ENCODE measurements around the gene AFTPH. TPM values are rescaled to one million over a fixed set of nuclear protein-coding genes. Genes with fewer than 3 reads are reported as not detected.

AFTPH gene
- total and polyA plus RNA-seq, 9 of the 15 experiments (the other 6 are each of a cell fraction or from before 2014, with no cell fraction given): 8.0 to 26.2 (median 13.8) TPM

GRCh38 chr2:64602436-64602835 lies 78.3 kb downstream of the AFTPH start:
- no peaks in the 10 kb centered on the region for H3K36me3 ChIP-seq (ENCODE audit: control insufficient read depth, insufficient read depth, low read length)
- TF ChIP-seq SPI1 (IDR thresholded peaks at IDR 0.05; ENCODE audit: borderline replicate concordance, low read depth, low read length): no peak
- TF ChIP-seq, protein P1, sequence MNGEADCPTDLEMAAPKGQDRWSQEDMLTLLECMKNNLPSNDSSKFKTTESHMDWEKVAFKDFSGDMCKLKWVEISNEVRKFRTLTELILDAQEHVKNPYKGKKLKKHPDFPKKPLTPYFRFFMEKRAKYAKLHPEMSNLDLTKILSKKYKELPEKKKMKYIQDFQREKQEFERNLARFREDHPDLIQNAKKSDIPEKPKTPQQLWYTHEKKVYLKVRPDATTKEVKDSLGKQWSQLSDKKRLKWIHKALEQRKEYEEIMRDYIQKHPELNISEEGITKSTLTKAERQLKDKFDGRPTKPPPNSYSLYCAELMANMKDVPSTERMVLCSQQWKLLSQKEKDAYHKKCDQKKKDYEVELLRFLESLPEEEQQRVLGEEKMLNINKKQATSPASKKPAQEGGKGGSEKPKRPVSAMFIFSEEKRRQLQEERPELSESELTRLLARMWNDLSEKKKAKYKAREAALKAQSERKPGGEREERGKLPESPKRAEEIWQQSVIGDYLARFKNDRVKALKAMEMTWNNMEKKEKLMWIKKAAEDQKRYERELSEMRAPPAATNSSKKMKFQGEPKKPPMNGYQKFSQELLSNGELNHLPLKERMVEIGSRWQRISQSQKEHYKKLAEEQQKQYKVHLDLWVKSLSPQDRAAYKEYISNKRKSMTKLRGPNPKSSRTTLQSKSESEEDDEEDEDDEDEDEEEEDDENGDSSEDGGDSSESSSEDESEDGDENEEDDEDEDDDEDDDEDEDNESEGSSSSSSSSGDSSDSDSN (IDR thresholded peaks at IDR 0.05; ENCODE audit: borderline replicate concordance in 1 of 2, low read depth in 2 of 2, low read length in 2 of 2): no peak
- TF ChIP-seq MTA3 (IDR thresholded peaks at IDR 0.05; ENCODE audit: borderline replicate concordance): no peak
- TF ChIP-seq, protein P2, sequence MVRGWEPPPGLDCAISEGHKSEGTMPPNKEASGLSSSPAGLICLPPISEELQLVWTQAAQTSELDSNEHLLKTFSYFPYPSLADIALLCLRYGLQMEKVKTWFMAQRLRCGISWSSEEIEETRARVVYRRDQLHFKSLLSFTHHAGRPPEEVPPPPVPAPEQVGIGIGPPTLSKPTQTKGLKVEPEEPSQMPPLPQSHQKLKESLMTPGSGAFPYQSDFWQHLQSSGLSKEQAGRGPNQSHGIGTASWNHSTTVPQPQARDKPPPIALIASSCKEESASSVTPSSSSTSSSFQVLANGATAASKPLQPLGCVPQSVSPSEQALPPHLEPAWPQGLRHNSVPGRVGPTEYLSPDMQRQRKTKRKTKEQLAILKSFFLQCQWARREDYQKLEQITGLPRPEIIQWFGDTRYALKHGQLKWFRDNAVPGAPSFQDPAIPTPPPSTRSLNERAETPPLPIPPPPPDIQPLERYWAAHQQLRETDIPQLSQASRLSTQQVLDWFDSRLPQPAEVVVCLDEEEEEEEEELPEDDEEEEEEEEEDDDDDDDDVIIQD (CRISPR knock-in tag; IDR thresholded peaks at IDR 0.05): no peak
- no peak for TF ChIP-seq CUX1 (CRISPR knock-in tag; IDR thresholded peaks at IDR 0.05)
- no peak for TF ChIP-seq ZZZ3 (IDR thresholded peaks at IDR 0.05)
- no peak for TF ChIP-seq CEBPB (tag; IDR thresholded peaks at IDR 0.05)
- TF ChIP-seq MCM7 (IDR thresholded peaks at IDR 0.05): no peak
- TF ChIP-seq CHAMP1 (IDR thresholded peaks at IDR 0.05): no peak
- TF ChIP-seq NCOA4 (IDR thresholded peaks at IDR 0.05; ENCODE audit: partially characterized antibody): no peak
- TF ChIP-seq ZNF174 (CRISPR knock-in tag; IDR thresholded peaks at IDR 0.05): no peak

More at GRCh38 chr2:64602436-64602835, 78.3 kb downstream of the AFTPH start:
- intact Hi-C loops (cut with micrococcal nuclease): no loop called here
- FAIRE-seq (no peak), ATAC-seq (no peak), DNase-seq (ENCODE audit: extremely low read depth in 1 of 4, low spot score in 3 of 4) (no peak)
- Histone ChIP-seq H3K4me2 (ENCODE audit: insufficient read depth, low read length) (no peak overlapping the region), H3K9me3 (replicated peaks; ENCODE audit: control insufficient read depth, insufficient read depth, low read depth, low read length) (no peaks in the 10 kb centered on the region), H3K9me1 (ENCODE audit: control insufficient read depth, insufficient read depth, low read length) (no peaks in the 10 kb centered on the region), H4K20me1 (replicated peaks; ENCODE audit: control insufficient read depth, insufficient read depth, low read length) (no peaks in the 10 kb centered on the region), H3K4me3 (no peak overlapping the region), H3K9ac (ENCODE audit: insufficient read depth in 1 of 2, low read depth in 2 of 2, low read length in 2 of 2) (no peak overlapping the region), H2AFZ (ENCODE audit: low read depth, low read length) (no peak overlapping the region), H3K79me2 (ENCODE audit: control insufficient read depth, insufficient read depth, low read length) (no peaks in the 10 kb centered on the region), H3K27me3 (ENCODE audit: control insufficient read depth in 2 of 2, insufficient read depth in 2 of 2, low read length in 2 of 2) (no peaks in the 10 kb centered on the region), H3K27ac (ENCODE audit: extremely low read depth, low read depth, low read length) (no peak overlapping the region), H3K4me1 (replicated peaks in 1 of 2; ENCODE audit: control insufficient read depth in 2 of 2, insufficient read depth in 2 of 2, low read length in 2 of 2) (peaks cover 8 to 19% of the 10 kb centered on the region in 2 experiments; a peak in 4 of 5 replicates)
- WGBS (ENCODE audit: insufficient coverage, low coverage, missing lambda C conversion rate): 56% methylated on average over 10 of the region's 11 CpGs
- ChIA-PET CTCF (ENCODE audit: low intra/inter-chr PET ratio) (no interaction called here), POLR2A (no interaction called here)
- in situ Hi-C loops (cut with MboI): no loop called here
- no TSS peak for BruUV-seq (replicated peaks)

Data from K562 (cell line).